Measurements from ENCODE around the gene IL6ST.

IL6ST gene

DNA sequence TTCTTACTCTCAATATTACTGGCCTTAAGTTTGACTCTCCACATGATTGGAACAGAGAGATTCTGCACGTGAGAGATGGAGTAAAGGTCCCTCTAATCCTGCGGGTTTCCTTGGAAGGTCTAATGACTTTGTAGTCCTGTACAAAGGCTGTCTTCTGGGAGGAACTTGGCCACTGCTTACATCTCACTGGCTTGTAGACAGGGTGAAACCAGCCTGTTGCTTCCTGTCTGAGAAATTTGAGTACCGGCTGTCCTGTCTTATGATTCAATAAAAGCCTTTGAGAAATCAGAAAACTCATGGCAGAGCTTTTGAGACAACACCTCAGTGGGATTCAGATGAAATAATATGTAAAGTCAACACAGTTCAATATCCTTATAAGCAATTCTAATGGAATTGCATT is 100.6 kb downstream of the IL6ST start:
- Mint-ChIP-seq H3K36me3 (ENCODE audit: insufficient read depth) (peaks cover 5% of the 10 kb centered on the region), H3K27me3 (peaks cover 12% of the 10 kb centered on the region), H3K4me3 (no peak overlapping the region), H3K9me3 (no peaks in the 10 kb centered on the region), H3K27ac (ENCODE audit: low read depth) (no peak overlapping the region), H3K4me1 (no peaks in the 10 kb centered on the region)
- no peak for DNase-seq (ENCODE audit: low spot score in 2 of 2)
- ATAC-seq (replicated peaks; ENCODE audit: extremely low read depth, poor library complexity, severe bottlenecking): no peak

DNA sequence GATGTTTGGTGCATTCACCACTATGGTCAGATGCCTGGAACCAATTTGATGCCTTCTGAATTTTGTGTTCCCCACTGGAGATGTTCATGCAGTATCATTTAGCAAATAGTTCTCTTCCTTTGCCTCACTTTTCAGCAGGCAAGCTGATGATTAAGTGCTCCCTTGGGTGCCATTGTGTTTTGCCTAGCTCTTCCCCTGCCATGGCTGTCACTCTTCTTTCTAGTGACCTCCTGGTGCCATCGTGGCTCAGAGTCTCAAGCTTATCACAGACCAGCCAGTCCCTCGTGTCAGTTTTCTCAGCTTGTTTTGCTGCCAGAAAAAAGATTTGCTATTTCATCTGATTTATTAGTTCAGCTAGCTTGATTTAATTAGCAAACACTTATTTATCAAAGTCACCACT is 102.3 kb downstream of the IL6ST start:
- ATAC-seq (replicated peaks; ENCODE audit: extremely low read depth, poor library complexity, severe bottlenecking) (no peak), DNase-seq (ENCODE audit: low spot score in 2 of 2) (no peak)
- H3K9me3 Mint-ChIP-seq: no peaks in the 10 kb centered on the region
- H3K36me3 Mint-ChIP-seq (ENCODE audit: insufficient read depth): peaks cover 5% of the 10 kb centered on the region
- no peak overlapping the region for H3K27ac Mint-ChIP-seq (ENCODE audit: low read depth)
- H3K27me3 Mint-ChIP-seq: peaks cover 6% of the 10 kb centered on the region
- no peaks in the 10 kb centered on the region for H3K4me1 Mint-ChIP-seq
- no peak overlapping the region for H3K4me3 Mint-ChIP-seq

- ATAC-seq (replicated peaks; ENCODE audit: extremely low read depth, poor library complexity, severe bottlenecking): no peak
Measured at GRCh38 chr5:55888205-55888604, 106.6 kb downstream of the IL6ST start.

DNA sequence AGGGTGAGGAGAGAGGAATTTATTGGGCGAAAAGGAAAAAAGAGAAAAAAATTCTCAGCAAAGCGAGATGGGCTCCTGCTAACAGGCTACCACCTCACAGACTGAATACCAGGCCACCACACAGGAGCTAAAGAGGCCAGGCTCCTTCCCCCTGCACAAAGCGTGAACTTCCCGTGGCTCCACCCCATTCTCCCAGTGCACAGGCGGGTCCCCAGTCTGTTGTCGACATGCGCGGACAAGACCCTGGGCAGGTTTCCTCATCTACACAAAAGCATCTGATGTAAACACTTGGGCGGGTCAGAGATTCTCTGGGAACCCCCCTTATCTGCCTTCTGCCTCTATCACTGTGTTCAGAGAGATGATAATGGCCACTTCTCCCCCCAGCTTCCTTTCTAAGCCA is 109.4 kb downstream of the IL6ST start:
- ATAC-seq (replicated peaks; ENCODE audit: extremely low read depth, poor library complexity, severe bottlenecking): no peak
- H3K4me1 Mint-ChIP-seq: no peaks in the 10 kb centered on the region

More at GRCh38 chr5:55888205-55888604, 106.6 kb downstream of the IL6ST start:
- H3K9me3 Mint-ChIP-seq: no peaks in the 10 kb centered on the region
- H3K4me1 Mint-ChIP-seq: no peaks in the 10 kb centered on the region
- H3K27ac Mint-ChIP-seq (ENCODE audit: low read depth): no peak overlapping the region
- peaks cover 14% of the 10 kb centered on the region for H3K27me3 Mint-ChIP-seq
- no peak for DNase-seq (ENCODE audit: low spot score in 2 of 2)
- H3K4me3 Mint-ChIP-seq: no peak overlapping the region
- H3K36me3 Mint-ChIP-seq (ENCODE audit: insufficient read depth): peaks cover 2% of the 10 kb centered on the region

More for the DNA sequence above, 109.4 kb downstream of the IL6ST start:
- Mint-ChIP-seq H3K27me3 (peaks cover 14% of the 10 kb centered on the region), H3K36me3 (ENCODE audit: insufficient read depth) (peaks cover 2% of the 10 kb centered on the region), H3K27ac (ENCODE audit: low read depth) (no peak overlapping the region), H3K4me3 (no peak overlapping the region), H3K9me3 (no peaks in the 10 kb centered on the region)
- DNase-seq (ENCODE audit: low spot score in 2 of 2): no peak
